Activated naive CD8-positive, alpha-beta T cell treated with anti-CD3 and anti-CD28 coated beads, Interleukin-2, amount 10 ng/mL, durations not matched to agents 7 days and 5 days (primary cell): ENCODE results near the gene PSD4. TPM values are rescaled to one million over a fixed set of nuclear protein-coding genes. Genes with fewer than 3 reads are reported as not detected.
A peak's percentile ranks its signal among the peaks of the same experiment; 100 is the strongest.

ENCODE experiments used
- ATAC-seq: fragments of 150-1000 bp; cut with Tn5 transposase; one replicate; pipeline ENCODE4 v1.10.0; 2021; ENCODE audit warnings: low read depth, moderate library complexity
- POLR2A ChIA-PET: fragments of 350-600 bp; sonication (Branson Sonifier 250); formaldehyde crosslinking; loops from one replicate; lab custom pipeline; 2021; ENCODE audit warnings: antibody characterized with exemption; lab: Charles Lee
- DNase-seq: peaks from one replicate; pipeline ENCODE4 v3.0.0; 2021
- H3K27ac Mint-ChIP-seq: one replicate; pipeline ENCODE4 v1.8.0; 2022; ENCODE audit warnings: mild to moderate bottlenecking, mixed read lengths
- H3K27me3 Mint-ChIP-seq: one replicate; pipeline ENCODE4 v1.8.0; 2022; ENCODE audit warnings: mild to moderate bottlenecking, moderate library complexity, mixed read lengths
- H3K36me3 Mint-ChIP-seq: one replicate; pipeline ENCODE4 v1.8.0; 2021; ENCODE audit warnings: mild to moderate bottlenecking, mixed read lengths
- H3K4me1 Mint-ChIP-seq: one replicate; pipeline ENCODE4 v1.8.0; 2021; ENCODE audit warnings: mixed read lengths
- H3K4me3 Mint-ChIP-seq: one replicate; pipeline ENCODE4 v1.8.0; 2022; ENCODE audit warnings: mild to moderate bottlenecking, moderate library complexity, mixed read lengths
- H3K9me3 Mint-ChIP-seq: one replicate; pipeline ENCODE4 v1.8.0; 2021; ENCODE audit warnings: mixed read lengths
- total RNA-seq, 2 experiments: library from RNA; stranded (reverse); gene quantifications; one replicate each; pipeline ENCODE4 v1.2.3, GENCODE V29; 2021

Gene PSD4
- total RNA-seq, 2 experiments from 2014 or later, result 361 to 385 TPM

- no peak overlapping the region for H3K4me3 Mint-ChIP-seq
- ATAC-seq, result no peak
- peaks cover 3% of the 10 kb centered on the region for H3K27me3 Mint-ChIP-seq
- H3K9me3 Mint-ChIP-seq, result no peaks in the 10 kb centered on the region
- DNase-seq, result no peak
- H3K4me1 Mint-ChIP-seq, result peaks cover 25% of the 10 kb centered on the region
- H3K27ac Mint-ChIP-seq, result no peak overlapping the region
- POLR2A ChIA-PET, result no interaction called here
- no peaks in the 10 kb centered on the region for H3K36me3 Mint-ChIP-seq
Observed at GRCh38 chr2:113220970-113221708, 47.4 kb downstream of the PSD4 start.

- Mint-ChIP-seq H3K4me1 (peaks cover 21% of the 10 kb centered on the region), H3K27me3 (peaks cover 3% of the 10 kb centered on the region), H3K4me3 (no peak overlapping the region), H3K36me3 (no peaks in the 10 kb centered on the region), H3K27ac (no peak overlapping the region), H3K9me3 (no peaks in the 10 kb centered on the region)
- ATAC-seq (no peak), DNase-seq (no peak)
- POLR2A ChIA-PET, result interaction anchor here (0.6 kb wide), 1 partner anchor 11 kb away, joined by 4 read pairs; no protein-coding TSS in a partner anchor
Observed at GRCh38 chr2:113221846-113222245, 48.1 kb downstream of the PSD4 start.

GRCh38 chr2:113223813-113224212 is 50.0 kb downstream of the PSD4 start:
- peaks cover 3% of the 10 kb centered on the region for H3K27me3 Mint-ChIP-seq
- H3K36me3 Mint-ChIP-seq, result peaks cover 2% of the 10 kb centered on the region
- H3K4me3 Mint-ChIP-seq, result no peak overlapping the region
- peaks cover 19% of the 10 kb centered on the region for H3K4me1 Mint-ChIP-seq
- H3K9me3 Mint-ChIP-seq, result no peaks in the 10 kb centered on the region
- POLR2A ChIA-PET, result no interaction called here
- DNase-seq (no peak), ATAC-seq (no peak)
- no peak overlapping the region for H3K27ac Mint-ChIP-seq

- DNase-seq (no peak), ATAC-seq (no peak)
- H3K27me3 Mint-ChIP-seq, result peaks cover 4% of the 10 kb centered on the region
- H3K9me3 Mint-ChIP-seq, result no peaks in the 10 kb centered on the region
- H3K36me3 Mint-ChIP-seq, result peaks cover 2% of the 10 kb centered on the region
- POLR2A ChIA-PET, result interaction anchor here (0.7 kb wide), 1 partner anchor 12 kb away, joined by 5 read pairs; no protein-coding TSS in a partner anchor
- no peak overlapping the region for H3K4me3 Mint-ChIP-seq
- H3K27ac Mint-ChIP-seq, result no peak overlapping the region
- H3K4me1 Mint-ChIP-seq, result peaks cover 25% of the 10 kb centered on the region
Observed at GRCh38 chr2:113224647-113225236, 51.0 kb downstream of the PSD4 start.

- H3K36me3 Mint-ChIP-seq, result peaks cover 2% of the 10 kb centered on the region
- no peak for DNase-seq
- no peak overlapping the region for H3K27ac Mint-ChIP-seq
- peaks cover 4% of the 10 kb centered on the region for H3K27me3 Mint-ChIP-seq
- POLR2A ChIA-PET, result interaction anchor here (0.8 kb wide), 1 partner anchor 10 kb away, joined by 4 read pairs; no protein-coding TSS in a partner anchor
- H3K4me1 Mint-ChIP-seq, result peaks cover 30% of the 10 kb centered on the region
- ATAC-seq, result no peak
- no peaks in the 10 kb centered on the region for H3K9me3 Mint-ChIP-seq
- H3K4me3 Mint-ChIP-seq, result no peak overlapping the region
Observed at GRCh38 chr2:113225263-113226259, 51.8 kb downstream of the PSD4 start.

- Mint-ChIP-seq H3K9me3 (no peaks in the 10 kb centered on the region), H3K36me3 (peaks cover 2% of the 10 kb centered on the region), H3K27me3 (peaks cover 4% of the 10 kb centered on the region), H3K4me1 (peaks cover 38% of the 10 kb centered on the region), H3K4me3 (no peak overlapping the region), H3K27ac (no peak overlapping the region)
- POLR2A ChIA-PET, result interaction anchor here (0.8 kb wide), 1 partner anchor 9 kb away, joined by 4 read pairs; no protein-coding TSS in a partner anchor
- DNase-seq (no peak), ATAC-seq (no peak)
Observed at GRCh38 chr2:113226462-113226861, 52.7 kb downstream of the PSD4 start.

GRCh38 chr2:113227290-113227689 is 53.5 kb downstream of the PSD4 start:
- ATAC-seq (no peak), DNase-seq (no peak)
- Mint-ChIP-seq H3K27me3 (peaks cover 4% of the 10 kb centered on the region), H3K36me3 (peaks cover 5% of the 10 kb centered on the region), H3K27ac (no peak overlapping the region), H3K9me3 (no peaks in the 10 kb centered on the region), H3K4me1 (peaks cover 38% of the 10 kb centered on the region), H3K4me3 (no peak overlapping the region)
- POLR2A ChIA-PET, result no interaction called here

- POLR2A ChIA-PET, result no interaction called here
- ATAC-seq, result peak; percentile 35
Observed at GRCh38 chr2:113227698-113228097, 53.9 kb downstream of the PSD4 start.

GRCh38 chr2:113228351-113228750 is 54.6 kb downstream of the PSD4 start:
- H3K36me3 Mint-ChIP-seq, result peaks cover 5% of the 10 kb centered on the region
- H3K27me3 Mint-ChIP-seq, result peaks cover 4% of the 10 kb centered on the region
- ATAC-seq (no peak), DNase-seq (no peak)
- H3K4me1 Mint-ChIP-seq, result peaks cover 40% of the 10 kb centered on the region
- H3K27ac Mint-ChIP-seq, result no peak overlapping the region
- peak overlapping the region; percentile 3 for H3K4me3 Mint-ChIP-seq
- POLR2A ChIA-PET, result no interaction called here
- no peaks in the 10 kb centered on the region for H3K9me3 Mint-ChIP-seq

More at GRCh38 chr2:113227698-113228097, 53.9 kb downstream of the PSD4 start:
- H3K27ac Mint-ChIP-seq, result no peak overlapping the region
- H3K36me3 Mint-ChIP-seq, result peaks cover 5% of the 10 kb centered on the region
- H3K9me3 Mint-ChIP-seq, result no peaks in the 10 kb centered on the region
- H3K4me1 Mint-ChIP-seq, result peaks cover 38% of the 10 kb centered on the region
- H3K4me3 Mint-ChIP-seq, result peak overlapping the region; percentile 3
- H3K27me3 Mint-ChIP-seq, result peaks cover 4% of the 10 kb centered on the region
- DNase-seq, result no peak

- no peak for ATAC-seq
- Mint-ChIP-seq H3K36me3 (peaks cover 5% of the 10 kb centered on the region), H3K4me3 (no peak overlapping the region), H3K9me3 (no peaks in the 10 kb centered on the region), H3K27me3 (peaks cover 4% of the 10 kb centered on the region), H3K4me1 (peaks cover 42% of the 10 kb centered on the region), H3K27ac (no peak overlapping the region)
- POLR2A ChIA-PET, result no interaction called here
- DNase-seq, result no peak
Observed at GRCh38 chr2:113228991-113229716, 55.4 kb downstream of the PSD4 start.

- ATAC-seq, result no peak
- no peak overlapping the region for H3K4me3 Mint-ChIP-seq
- H3K27ac Mint-ChIP-seq, result no peak overlapping the region
- H3K9me3 Mint-ChIP-seq, result no peaks in the 10 kb centered on the region
- POLR2A ChIA-PET, result no interaction called here
- no peak for DNase-seq
- H3K4me1 Mint-ChIP-seq, result peaks cover 42% of the 10 kb centered on the region
- peaks cover 5% of the 10 kb centered on the region for H3K36me3 Mint-ChIP-seq
- H3K27me3 Mint-ChIP-seq, result peaks cover 1% of the 10 kb centered on the region
Observed at GRCh38 chr2:113229795-113230194, 56.0 kb downstream of the PSD4 start.

- POLR2A ChIA-PET, result interaction anchor here (0.7 to 1.0 kb wide), 5 partner anchors 10 to 59 kb away, joined by 3 to 10 read pairs (median 3); no protein-coding TSS in a partner anchor
- ATAC-seq, result no peak
- no peak for DNase-seq
- Mint-ChIP-seq H3K27ac (peak overlapping the region; percentile 76), H3K4me1 (peaks cover 44% of the 10 kb centered on the region), H3K27me3 (peaks cover 1% of the 10 kb centered on the region), H3K9me3 (no peaks in the 10 kb centered on the region), H3K4me3 (peak overlapping the region; percentile 59), H3K36me3 (peaks cover 8% of the 10 kb centered on the region)
Observed at GRCh38 chr2:113230531-113230930, 56.8 kb downstream of the PSD4 start.
